Fibroblast of mammary gland (primary cell): Measurements from ENCODE around the gene VSTM4.

Experiments used
- DNase-seq: peaks from one replicate; pipeline ENCODE4 v3.0.0-alpha.2; 2010; ENCODE audit warnings: low read depth
- H3K4me3 ChIP-seq: 2 replicates; pipeline ENCODE4 v1.5.1; 2011; ENCODE audit warnings: low read depth, mild to moderate bottlenecking, low read length, moderate library complexity; ENCODE audit not compliant: control insufficient read depth
- TF ChIP-seq, protein P1 (sequence below): conservative IDR thresholded peaks from 2 replicates; pipeline ENCODE4 v1.5.1; 2011; ENCODE audit warnings: low read depth, low read length, inconsistent platforms; ENCODE audit not compliant: control insufficient read depth, insufficient read depth

The VSTM4 gene

DNA sequence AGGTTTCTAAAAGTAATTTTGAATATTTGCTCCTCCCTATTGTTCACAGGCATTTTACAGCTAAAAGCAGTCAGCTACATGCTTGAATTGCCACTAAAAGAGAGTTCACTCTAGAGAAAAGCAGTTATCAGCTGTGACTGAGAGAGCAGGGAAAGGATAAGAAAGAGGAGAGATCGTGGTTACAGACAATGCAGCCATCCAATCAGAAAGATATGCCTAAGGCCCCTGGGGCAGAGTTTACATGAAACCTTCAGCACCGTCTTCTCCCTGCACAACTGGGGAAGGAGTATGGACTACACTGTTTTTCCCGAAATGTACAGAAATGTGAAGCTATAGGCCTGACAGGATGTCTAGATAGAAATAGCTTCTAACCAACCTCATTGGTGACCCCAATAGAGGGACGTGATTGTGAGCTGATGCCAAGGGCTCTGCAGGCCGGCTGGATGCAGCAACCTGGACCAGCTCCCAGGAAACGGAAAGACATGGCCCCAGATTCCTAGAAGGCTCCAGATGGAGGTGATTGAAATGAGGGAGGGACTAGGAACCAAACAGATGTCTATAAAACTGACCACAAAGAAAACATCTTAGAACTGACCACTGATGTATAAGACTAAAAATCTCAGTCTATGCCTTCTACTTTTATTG, 3.2 kb upstream of the VSTM4 start:
- H3K4me3 ChIP-seq, result no peak overlapping the region
- TF ChIP-seq, protein P1, sequence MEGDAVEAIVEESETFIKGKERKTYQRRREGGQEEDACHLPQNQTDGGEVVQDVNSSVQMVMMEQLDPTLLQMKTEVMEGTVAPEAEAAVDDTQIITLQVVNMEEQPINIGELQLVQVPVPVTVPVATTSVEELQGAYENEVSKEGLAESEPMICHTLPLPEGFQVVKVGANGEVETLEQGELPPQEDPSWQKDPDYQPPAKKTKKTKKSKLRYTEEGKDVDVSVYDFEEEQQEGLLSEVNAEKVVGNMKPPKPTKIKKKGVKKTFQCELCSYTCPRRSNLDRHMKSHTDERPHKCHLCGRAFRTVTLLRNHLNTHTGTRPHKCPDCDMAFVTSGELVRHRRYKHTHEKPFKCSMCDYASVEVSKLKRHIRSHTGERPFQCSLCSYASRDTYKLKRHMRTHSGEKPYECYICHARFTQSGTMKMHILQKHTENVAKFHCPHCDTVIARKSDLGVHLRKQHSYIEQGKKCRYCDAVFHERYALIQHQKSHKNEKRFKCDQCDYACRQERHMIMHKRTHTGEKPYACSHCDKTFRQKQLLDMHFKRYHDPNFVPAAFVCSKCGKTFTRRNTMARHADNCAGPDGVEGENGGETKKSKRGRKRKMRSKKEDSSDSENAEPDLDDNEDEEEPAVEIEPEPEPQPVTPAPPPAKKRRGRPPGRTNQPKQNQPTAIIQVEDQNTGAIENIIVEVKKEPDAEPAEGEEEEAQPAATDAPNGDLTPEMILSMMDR, result no peak
- DNase-seq, result no peak

DNA sequence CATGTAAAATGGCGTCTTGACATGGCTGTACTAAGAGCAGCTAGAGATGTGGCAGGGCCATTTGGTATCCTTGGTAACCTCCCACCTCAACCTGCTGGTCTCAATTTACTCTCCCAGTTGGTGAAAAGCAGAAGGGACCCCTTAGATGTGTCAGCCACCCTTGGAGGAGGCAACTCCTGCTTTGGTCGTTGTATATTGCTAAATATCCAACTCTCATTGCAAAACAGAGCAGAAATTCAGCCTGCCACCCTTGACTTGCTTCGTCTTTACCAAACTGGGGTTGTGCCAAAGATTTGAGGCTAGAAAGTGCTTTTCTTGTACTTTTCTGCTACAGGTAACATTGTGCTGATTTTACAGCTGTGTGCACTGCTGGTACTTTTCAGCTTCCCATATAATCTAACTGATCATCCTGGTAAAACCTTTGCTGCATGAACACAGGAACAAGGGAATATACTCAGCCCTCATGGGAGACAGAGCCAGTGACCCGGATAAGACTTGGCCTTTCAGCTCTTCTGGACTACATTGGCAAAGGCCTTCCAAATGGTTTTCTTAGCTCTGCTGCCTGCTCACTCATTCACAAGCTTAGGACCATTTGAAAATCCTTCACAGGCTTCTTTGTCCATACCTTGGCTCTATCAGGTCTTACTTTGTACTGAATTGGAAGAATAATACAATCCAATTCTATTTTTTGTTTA, 2.2 kb upstream of the VSTM4 start:
- no peak overlapping the region for H3K4me3 ChIP-seq
- DNase-seq, result no peak
- TF ChIP-seq, protein P1, result no peak

DNA sequence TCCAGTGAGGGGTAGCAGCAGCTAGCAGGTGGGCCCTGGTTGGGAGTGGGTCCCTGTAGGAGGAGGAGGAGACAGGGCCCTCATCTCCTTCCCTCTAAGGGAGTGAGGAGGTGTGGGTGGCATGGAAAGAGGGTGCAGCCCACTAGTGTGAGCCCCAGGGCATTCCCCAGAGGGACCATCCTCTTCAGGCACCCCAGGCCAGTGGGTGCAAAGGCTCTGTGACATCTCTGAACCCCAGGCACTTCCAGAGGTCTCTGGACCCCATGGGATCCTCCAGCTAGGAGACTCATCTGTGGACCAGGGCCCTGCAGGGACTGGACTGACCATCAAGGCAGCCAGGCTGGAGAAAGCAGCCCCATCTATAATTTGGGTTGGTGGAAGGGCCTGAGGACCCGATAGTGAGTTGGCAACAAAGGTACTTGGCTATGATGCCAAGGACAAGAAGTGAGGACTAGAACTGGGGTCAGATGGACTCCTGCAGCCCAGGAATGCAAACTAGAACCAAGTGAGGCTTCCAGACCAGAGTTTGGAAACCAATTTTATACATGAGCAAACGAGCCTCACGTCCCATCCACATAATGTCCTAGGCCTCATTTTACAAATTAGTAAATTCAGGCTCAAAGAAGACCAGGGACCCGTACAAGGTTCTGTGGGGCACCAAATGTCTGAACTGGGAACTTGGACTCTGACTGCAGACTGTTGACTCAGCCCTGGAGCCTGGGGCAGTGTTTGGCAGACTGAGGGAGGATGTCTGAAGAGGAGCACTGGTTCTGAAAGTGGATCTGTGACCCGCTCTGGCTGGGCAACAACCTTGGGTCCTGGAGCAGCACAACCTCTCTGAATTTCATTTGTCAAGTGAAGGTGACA, 1.4 kb upstream of the VSTM4 start:
- DNase-seq, result no peak
- no peak overlapping the region for H3K4me3 ChIP-seq
- TF ChIP-seq, protein P1, result no peak

DNA sequence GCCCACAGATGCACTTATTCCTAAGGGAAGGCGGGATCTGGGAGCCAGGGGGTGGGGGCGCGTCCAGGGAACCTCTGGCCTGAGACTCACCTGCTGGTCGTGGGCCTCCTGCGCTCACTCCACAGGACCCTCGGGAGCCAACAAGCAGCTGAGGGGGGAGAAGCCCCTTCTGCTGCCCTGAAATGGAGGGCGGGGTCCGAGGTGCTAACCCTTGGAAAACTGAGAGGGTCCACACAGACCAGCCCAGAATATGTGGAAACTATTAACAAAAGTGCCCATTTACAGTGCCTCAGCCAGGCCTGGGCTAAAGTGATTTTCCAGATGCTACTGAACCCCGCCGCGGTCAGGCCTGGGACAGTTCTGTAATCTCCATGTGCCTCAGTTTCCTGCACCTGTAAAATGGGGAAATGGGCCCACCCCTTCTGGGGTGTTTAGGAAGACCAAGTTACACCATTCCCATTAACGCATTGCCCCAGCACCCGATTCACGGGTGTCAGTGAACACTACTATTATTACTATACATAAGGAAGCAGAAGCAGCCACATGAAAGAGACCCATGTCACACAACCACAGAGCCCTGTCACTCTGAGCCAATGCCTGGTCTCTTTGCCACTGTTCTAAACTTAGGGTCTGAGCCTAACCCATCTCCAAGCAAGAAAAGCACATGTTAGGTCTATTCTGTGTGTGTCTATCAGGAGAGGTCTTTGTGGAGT, 630 bp upstream of the VSTM4 start:
- no peak overlapping the region for H3K4me3 ChIP-seq

DNA sequence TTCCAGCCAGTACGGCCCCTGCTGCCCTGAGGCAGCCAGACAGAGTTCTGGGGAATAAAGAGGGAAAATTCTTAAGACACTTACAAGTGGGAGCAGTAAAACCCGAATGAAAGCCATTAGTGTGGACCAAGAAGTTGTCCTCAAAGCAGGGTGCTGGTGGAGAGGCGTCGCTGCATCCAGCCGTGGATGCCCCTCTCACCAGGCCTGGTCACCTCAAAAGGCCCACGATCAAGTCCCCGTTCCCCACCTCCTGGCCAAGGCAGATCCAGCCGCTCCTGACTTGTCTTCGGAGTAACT, 656 bp downstream of the VSTM4 start:
- TF ChIP-seq, protein P1, result no peak
- no peak for DNase-seq
- peak overlapping the region; percentile 48 for H3K4me3 ChIP-seq

More for the DNA sequence above, 630 bp upstream of the VSTM4 start:
- TF ChIP-seq, protein P1, result no peak
- DNase-seq, result no peak

DNA sequence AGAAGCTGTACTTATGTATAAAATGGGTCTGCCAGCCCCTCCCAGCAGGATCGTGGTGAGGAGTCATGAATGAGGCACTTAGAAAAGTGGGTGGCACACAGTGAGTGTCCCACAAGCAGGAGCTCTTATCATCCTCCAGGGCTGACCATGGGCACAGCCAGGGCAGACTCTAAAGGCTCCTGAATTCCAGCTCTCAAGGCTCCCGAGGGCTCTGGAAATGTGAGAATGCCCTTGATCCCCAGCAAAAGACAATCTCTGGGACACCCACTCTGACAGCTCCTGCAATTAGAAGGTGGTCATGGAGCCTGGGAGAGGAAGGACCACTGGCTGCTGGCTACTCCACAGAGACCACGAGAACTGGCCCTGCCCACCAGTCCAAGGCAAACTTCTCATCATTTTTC, 1.6 kb downstream of the VSTM4 start:
- TF ChIP-seq, protein P1, result no peak
- no peak overlapping the region for H3K4me3 ChIP-seq
- DNase-seq, result no peak
